SW 1271 (cell line): ENCODE results near the gene NRIP2.
"Not testable (repeated sequence)": the region's sequence is repeated elsewhere in the genome, so short reads cannot be mapped to it uniquely, and the experiment has no call there.

Source experiments
- DNase-seq, 2 experiments: peaks; one replicate each; lab custom pipeline; 2025; lab: John Stamatoyannopoulos, UW

NRIP2 gene, protein sequence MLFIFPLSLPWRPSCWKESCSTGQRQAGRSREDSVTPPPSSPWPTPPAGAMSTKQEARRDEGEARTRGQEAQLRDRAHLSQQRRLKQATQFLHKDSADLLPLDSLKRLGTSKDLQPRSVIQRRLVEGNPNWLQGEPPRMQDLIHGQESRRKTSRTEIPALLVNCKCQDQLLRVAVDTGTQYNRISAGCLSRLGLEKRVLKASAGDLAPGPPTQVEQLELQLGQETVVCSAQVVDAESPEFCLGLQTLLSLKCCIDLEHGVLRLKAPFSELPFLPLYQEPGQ

DNA sequence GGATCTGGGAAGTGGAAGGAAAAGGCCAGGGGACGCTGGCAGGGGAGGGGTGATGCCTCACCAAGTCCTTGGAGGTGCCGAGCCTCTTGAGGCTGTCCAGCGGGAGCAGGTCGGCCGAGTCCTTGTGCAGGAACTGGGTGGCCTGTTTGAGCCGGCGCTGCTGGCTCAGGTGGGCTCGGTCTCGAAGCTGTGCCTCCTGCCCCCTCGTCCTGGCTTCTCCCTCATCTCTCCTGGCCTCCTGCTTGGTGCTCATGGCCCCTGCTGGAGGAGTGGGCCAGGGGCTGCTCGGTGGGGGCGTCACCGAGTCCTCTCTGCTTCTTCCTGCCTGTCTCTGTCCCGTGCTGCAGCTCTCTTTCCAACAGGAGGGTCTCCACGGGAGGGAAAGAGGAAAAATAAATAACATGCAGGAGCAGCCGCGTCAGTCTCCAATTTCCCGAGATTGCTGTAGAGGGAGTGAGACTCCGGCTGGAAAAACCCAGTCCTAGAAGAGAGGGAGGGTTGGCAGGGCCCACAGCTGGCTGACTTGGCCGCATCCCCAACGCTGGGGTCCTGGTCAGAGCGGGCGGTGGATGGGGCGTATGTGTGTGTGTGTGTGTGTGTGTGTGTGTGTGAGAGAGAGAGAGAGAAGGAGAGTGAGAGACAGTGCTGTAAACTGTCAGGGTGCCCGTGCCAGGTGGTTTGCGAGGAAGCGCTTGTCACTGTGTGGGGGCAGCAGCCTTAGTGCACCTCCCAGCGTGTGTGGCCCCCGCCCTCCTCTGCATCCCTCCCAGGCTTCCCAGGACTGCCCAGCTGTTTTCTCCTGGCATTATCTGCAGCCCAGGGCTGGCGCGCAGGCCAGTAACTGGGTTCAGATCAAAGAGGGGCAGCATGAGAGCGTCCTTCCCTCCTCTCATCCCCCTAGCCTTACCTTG, at the start of gene NRIP2:
NRIP2 (minus strand) TSS at position 455 of the 911 bp plus-strand sequence; CDS start at position 403, 52 bp downstream.
- no peak for DNase-seq

DNA sequence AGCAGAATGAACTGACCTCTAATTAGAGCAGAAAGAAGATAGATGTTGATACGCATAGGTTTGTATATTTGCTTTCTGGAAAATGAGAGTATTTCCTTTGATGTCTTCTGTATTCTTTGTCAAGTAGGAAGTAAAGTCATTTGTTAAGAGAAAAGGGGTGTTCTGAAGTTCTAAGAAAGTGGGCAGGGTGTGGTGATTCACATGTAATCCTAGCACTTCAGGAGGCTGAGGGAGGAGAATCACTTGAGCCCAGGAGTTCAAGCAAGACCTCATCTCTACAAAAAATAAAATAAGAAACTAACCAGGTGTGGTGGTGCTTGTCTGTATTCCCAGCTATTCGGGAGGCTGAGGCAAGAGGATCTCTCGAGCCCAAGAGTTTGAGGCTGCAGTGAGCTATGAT, 45.0 kb upstream of the NRIP2 start:
- DNase-seq = no peak

DNA sequence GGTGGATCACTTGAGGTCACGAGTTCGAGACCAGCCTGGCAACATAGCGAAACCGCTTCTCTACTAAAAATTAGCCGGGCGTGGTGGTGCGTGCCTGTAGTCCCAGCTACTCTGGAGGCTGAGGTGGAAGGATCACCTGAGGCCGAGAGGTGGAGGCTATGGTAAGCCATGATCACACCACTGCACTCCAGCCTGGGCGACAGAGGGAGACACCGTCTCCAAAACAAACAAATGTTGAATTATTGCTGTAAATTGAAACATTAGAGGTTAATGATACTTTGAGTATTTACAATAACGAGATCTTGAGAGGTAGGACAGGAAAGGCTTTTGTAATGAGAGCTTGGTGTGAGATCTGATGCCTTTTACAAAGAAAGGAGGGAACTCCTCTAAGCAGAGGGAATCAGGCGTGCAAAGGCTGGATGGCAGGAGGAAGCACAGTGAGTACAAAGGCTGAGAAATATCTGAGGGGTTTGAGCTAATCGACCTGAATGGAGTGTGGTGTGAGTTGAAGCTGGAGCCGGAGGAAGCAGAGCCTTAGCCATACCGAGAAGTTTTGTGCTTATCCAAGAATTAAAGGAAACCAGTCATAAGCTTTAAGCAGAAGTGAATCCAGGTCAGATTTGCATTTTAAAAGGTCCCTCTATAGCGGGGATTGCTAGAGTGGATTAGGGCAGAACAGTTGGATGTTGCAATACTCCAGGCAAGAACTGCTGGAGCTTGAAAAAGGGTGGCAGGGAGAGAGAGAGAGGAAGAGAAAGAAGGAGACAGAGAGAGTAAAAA, 43.3 kb upstream of the NRIP2 start:
- no peak for DNase-seq

DNA sequence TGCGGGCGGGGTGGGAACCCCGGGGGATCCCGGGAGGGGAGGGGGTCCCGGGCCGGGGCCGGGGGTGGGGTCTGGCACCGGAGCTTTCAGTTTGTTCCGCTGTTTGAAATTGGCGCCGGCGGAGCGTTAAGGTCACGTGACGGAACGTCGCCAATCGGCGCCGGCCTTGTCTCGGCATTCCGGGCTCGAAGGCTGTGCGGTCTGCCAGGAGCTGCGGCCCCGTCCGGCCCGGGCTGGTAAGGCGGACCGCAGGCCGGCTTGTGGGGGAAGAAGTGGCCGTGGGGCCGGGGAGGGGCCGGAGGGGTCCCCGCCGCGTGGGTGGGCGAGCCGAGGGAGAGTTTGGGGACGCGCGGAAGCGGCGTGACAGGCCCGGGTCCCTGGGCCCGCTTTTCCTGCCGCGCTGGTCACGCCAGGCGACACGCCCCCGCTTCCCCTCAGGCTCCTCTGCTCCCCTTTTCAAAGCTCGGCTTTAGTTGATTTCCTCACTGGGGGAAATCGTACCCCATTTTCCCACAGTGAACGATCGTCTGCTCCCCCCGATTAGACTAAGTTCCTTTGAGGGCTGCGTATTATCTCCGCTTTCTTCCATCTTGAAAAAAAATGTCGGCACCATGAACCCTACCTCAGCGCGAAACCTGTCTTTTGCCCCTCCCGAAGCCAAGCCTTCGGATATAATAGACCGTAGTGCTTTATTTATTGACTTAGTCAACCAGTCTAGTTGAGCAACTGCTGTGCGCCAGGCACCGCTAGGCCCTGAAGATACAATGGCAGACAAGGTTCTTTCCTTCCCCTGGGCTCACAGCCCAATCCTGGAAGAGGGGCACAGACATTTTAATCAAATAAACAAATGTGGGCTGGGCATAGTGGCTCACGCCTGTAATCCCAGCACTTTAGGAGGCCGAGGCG, 42.5 kb upstream of the NRIP2 start, which contains the start of the genes FOXM1 and RHNO1:
FOXM1 (minus strand) TSS at position 128 of the 906 bp plus-strand sequence. CDS start 2,696 bp downstream, outside the sequence.
RHNO1 (plus strand) TSS at position 177 of the 906 bp plus-strand sequence. CDS start 8,144 bp downstream, outside the sequence.
- DNase-seq = peak; percentile 43 to 84

DNA sequence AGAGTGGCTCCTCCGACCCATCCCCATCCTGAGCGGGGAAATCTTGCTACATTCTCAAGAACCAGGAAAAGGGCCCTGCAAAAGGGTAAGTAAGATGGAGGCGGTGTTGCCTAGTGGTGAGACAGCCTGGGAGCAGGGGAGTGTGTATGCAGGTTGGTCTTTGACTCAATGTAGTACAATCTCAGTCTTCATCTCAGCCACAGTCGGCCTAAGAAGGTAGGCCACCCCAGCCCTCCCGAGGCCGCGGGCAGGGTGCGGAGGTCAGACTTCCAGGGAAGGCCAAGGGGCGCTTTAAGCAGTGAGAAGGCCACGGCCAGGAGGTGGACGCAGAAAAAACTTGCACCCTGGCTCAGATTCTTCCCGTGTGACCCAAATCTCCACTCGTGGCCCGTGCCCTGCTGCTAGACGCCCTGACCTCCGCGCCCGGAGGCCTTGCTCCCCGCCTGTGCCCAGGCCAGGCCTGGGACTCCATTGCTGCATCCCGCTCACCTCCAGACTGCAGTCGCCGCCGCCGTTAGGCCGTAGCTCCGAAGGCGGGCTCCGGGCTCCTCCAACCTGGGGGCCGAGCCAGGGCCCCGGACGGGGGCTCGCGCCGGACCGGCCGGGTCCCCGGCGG, 41.7 kb upstream of the NRIP2 start:
- DNase-seq = peak in 1 of 2 experiments; percentile 64

DNA sequence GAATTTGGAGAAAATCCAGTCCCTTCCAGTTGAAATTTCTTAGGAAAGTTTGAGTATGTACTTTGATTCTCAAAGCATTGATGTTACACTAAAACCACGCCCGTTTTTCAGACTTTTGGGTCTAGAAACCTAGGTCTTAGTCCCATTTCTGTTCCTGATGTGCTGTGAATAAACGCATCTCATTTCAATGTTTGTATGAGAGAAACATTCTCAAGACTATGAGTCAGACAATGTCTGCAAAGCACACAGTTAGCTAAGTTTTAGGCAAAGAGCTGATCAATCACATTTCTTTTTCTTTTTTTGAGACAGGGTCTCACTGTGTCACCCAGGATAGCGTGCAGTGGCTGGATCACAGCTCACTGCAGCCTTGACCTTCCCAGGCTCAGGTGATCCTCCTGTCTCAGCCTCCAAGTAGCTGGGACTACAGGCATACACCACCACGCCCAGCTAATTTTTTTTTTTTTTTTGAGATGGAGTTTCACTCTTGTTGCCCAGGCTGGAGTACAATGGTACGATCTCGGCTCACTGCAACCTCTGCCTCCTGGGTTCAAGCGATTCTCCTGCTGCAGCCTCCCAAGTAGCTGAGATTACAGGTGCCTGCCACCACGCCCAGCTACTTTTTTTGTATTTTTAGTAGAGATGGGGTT, 34.3 kb upstream of the NRIP2 start:
- not testable (repeated sequence) for DNase-seq

DNA sequence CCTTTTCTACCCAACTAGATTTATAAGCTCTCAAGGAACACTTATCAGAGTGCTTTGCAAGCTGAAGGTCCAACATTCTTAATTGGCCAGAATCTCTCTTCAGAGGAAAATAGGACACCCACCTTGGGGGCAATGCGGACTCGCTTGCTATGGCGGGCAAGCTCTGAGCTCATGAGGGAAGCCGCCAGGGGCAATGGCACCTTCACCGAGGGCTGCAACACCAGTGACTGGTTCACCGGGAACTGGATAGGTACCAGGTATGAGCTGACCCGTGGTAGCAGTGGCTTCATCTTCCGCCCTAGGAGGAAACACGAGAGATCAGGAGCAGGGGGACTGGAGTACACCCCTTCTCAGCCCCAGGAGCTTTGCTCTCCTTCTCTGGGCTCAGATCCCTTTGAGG, 29.4 kb upstream of the NRIP2 start:
- DNase-seq = no peak

DNA sequence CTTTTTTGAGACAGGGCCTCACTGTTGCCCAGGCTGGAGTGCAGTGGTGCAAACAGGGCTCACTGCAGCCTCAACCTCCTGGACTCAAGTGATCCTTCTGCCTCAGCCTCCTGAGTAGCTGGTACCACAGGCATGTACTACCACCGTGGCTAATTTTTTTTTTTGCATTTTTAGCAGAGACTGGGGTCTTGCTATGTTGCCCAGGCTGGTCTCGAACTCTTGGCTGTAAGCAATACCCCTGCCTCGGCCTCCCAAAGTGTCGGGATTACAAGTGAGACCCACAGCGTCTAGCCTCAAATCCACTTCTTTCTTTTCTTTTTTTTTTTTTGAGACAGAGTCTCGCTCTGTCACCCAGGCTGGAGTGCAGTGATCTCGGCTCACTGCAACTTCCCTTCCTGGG, 28.6 kb upstream of the NRIP2 start:
- not testable (repeated sequence) for DNase-seq

DNA sequence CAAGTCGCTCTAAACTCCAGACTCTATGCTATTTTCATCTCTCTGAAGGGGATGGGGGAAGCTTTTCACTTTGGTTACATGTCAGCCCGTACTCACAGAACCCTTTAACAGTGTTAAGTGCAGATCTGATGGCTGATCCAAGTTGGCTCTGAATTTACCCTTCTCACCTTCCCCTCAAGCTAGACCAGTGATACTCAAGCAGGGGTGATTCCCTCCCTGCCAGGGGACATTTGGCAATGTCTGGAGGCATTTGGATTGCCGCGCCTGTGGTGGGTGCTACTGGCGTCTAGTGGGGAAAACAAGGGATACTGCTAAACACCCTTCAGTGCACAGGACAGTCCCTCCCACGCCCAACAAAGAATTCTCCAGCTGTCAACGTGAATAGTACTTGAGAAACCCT, 28.0 kb upstream of the NRIP2 start:
- no peak for DNase-seq

DNA sequence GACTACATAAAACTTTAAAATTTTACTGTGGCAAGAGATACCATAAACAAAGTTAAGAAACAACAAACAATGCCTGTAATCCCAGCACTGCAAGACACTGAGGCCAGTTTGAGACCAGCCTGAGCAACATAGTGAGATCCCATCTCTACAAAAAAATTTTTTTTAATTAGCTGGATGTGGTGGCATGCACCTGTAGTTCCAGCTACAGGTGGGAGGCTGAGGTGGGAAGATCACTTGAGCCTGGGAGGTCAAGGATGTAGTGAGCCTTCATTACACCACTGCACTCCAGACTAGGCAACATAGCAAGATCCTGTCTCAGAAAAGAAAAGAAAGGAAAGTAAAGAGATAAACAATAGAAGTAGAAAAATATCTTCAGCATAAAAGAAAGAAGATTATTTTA, 25.3 kb upstream of the NRIP2 start:
- no peak for DNase-seq

DNA sequence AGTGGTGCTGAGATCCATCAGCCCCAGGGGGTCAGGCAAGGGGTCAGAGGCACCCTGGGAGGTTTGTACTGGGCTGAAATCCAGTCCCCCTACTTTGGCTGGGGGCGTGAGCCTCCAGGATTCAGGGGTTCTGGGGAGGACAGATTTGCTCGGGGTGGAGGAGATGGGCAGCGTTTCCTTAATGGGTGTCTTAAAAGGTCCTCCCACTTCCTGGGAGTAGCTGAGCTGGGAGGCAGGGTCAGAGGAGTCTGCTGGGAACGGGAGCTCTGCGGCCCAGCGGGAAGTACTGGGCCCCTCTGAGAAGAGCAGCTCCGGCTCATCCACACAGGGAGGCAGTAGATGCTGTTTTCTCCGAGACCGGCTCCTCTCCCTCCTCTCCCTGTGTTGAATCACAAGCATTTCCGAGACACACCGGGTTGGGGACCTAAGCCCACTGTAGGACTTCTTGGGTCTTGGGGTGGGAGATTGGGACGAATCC, 24.1 kb upstream of the NRIP2 start:
- DNase-seq = no peak

DNA sequence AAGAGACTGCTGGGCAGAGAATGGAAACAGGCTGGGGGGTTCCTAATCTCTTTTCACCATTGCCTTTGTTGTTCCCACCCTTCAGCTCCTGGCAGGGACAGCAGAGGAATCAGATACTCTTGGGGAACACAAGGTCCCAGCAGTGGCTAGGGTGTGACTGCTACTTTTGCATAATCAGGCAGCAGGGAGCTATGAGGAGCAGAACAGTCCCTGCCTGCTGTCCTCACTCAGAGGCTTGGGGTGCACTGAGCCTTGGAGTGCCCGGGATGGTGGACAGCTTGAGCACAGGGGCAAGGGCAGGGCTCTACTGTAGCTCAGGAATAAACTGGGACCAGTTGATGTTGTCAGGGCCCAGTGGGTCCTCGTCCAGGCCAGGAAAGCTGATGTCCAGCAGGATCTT, 23.5 kb upstream of the NRIP2 start:
- no peak for DNase-seq

DNA sequence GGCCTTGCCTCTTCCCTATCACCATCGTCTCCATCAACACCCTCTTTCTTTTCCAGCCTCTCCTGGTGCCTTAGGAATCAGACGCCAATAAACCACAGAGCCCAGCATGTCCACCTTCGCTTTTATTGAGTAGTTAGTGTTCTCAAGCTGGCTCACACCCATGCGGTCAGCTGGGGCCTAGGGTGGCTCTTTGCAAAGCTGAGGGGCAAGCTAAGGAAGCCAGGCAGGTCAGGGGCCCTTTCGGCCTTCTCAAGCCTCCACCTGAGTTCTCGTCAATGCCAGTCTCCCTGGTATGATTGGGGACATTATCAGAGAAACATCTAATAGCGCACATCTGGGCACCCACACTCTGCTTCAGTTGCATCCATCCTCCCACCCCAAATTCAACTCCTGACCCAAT, 22.7 kb upstream of the NRIP2 start:
- DNase-seq = no peak

DNA sequence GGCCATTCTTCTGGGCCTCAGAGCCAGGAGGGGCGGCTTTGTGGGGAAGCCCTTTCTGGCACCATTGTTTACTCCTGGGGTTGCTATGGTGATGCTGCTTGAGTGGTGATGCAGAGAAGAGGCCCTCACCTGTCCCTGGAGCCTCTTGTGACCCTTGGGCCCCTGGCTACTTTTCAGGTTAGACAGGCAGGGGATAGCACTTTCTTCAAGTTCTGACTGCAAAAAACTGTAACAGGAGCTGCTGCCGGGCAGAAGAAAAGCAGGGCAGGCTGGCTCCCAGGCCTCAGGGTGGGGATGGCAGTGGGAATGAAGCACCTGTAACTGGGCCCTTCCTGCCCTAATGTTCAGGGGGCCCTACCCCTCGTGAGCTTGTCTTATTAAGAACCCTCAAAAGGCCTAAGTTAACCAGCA, 22.2 kb upstream of the NRIP2 start, which contains the start of gene TEX52:
TEX52 (minus strand) TSS at position 19 of the 411 bp plus-strand sequence; CDS start at position 6, 13 bp downstream.
- DNase-seq = no peak

DNA sequence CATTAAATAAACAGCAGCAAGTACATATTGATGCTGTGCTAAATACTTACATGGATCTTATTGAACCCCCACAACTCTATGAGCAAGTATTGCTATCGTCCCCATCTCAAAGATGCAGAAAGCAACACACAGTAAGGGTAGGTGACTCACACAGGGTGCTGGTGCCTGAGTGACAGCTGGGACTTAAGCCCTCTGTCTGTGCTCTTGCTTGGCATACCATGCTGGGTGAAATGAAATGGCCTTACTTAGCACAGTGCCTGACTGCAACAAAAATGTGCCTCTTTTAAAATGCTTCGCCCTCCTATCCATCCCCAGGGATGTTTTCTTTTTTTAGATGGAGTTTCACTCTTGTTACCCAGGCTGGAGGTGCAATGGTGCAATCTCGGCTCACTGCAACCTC, 21.2 kb upstream of the NRIP2 start:
- DNase-seq = no peak

DNA sequence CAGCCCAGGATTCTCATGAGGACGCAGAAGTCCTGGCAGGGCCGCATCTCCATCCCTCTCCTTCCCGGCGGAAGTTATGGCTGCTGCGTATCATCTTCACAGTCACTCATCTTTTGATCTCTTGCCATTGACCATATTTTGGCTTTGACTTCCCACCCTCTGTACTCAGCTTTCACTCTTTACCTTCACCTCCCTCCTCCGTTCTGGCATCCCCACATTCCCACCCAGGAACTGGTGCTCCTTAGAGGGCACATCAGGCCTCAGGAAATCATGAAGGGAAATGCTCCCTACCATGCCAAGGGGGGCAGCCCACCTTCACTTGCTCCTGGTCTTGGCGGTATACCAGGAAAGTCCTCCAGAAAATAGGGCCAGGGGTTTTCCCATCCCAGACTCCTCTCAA, 20.7 kb upstream of the NRIP2 start:
- DNase-seq = no peak

DNA sequence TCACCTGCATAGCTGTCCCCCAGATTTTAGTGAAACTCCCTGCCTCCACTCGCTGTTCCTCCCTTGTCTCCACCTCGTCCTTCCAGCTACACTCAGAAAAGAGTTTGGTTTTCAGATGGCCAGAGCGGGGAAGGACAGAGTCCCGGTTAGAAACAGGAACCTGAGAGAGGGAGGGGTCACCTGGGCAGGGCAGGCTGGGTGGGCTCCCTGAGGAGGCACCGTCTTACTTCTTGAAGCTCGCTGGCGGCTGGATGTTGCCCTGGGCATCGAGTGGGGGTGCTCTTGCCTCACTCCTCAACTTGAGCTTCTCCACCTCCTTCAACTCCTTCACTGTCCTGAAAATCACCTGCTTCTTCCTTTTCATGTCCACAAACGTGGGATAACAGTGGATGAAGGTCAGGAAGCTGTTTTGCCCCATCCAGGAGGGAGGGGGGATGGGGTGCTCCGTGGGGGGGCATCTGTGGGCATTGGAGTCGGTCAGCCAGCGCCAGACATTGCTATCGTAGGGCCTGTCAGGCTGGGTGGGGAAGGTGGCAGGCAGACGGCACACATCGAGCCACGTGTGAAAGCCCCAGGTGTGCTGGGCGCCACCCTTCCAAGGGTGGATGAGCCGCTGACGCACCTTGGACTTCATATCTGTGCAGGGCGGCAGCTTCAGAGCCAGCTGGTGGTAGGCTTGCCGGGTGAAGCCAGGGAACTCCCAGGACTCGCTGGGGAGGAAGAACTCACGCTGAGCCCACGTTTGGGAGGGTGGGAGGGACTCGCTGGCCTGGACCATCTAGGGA, 20.0 kb upstream of the NRIP2 start:
- DNase-seq = no peak

DNA sequence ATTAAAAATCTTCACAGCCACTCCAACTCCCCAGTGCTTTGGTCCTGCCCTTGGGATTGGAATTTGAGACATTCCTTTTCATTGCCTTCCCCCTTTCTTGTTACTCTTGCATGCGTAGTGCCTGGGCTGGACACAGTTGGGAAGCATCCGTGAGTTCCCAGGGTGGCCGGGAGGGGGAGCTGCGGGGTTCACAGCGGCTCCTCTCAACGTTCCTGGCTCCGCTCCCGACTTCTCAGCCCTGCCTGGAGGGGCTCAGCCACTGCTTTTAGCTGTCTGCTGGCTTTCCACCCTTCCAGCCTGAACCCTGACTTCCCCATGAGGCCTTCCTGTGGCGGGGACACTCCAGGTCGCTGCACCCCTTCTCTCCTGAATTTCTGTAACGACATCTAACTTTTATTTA, 18.8 kb upstream of the NRIP2 start:
- peak in 1 of 2 experiments; percentile 47 for DNase-seq

DNA sequence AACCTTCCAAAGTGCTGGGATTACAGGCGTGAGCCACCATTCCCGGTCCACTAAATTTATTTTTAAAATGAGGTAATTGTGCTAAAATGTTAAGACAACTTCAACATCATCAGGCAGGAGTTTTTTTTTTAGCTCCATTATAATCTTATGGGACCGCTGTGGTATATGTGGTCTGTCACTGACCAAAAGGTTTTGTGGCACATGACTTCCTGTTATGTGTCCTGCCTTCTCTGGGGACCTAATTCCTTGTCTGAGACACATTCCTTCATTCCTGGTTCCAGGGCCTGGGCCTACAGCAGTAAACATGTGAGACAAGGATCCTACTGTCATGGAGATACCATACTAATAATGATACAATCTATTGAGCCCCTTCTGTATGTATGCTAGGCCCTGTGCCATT, 17.1 kb upstream of the NRIP2 start:
- DNase-seq = no peak
